Measurements from ENCODE around the gene KCMF1.

KCMF1 gene

GRCh38 chr2:85091838-85092237 lies 120.9 kb downstream of the KCMF1 start:
- Histone ChIP-seq H3K27ac (ENCODE audit: low read depth, low read length) (no peak overlapping the region), H3K4me3 (ENCODE audit: low read depth in 1 of 5, low read length in 5 of 5) (no peak overlapping the region), H3K9ac (ENCODE audit: low read length in 5 of 5) (no peak overlapping the region), H3K27me3 (ENCODE audit: control insufficient read depth in 5 of 5, insufficient read depth in 4 of 5, low read length in 5 of 5) (peaks cover 0 to 8% (median 0%) of the 10 kb centered on the region in 5 donors), H3K4me1 (ENCODE audit: control insufficient read depth in 5 of 5, insufficient read depth in 5 of 5, low read length in 5 of 5) (no peaks in the 10 kb centered on the region), H3K36me3 (ENCODE audit: control insufficient read depth in 5 of 5, insufficient read depth in 5 of 5, low read length in 5 of 5) (no peaks in the 10 kb centered on the region), H3K9me3 (ENCODE audit: control insufficient read depth in 5 of 5, low read length in 5 of 5) (peaks cover 0 to 5% (median 0%) of the 10 kb centered on the region in 5 donors)

DNA sequence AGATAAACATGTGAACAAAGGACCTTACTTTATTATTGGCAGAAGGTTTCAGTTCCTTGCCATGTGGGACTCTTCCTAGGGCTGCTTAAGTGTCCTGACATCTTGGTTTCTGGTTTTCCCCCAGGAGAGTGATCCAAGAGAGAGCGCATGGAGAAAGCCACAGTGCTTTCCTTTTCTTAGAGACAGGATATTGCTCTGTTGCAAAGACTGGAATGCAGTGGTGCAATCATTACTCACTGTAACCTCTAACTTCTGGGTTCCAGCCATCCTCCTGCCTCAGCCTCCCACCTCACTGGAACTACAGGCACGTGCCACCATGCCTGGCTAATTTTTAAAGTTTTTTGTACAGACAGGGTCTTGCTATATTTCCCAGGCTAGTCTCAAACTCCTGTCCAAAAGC lies 124.1 kb downstream of the KCMF1 start:
- H3K27ac ChIP-seq (ENCODE audit: low read depth, low read length), result no peak overlapping the region
- no peak overlapping the region for H3K9ac ChIP-seq (ENCODE audit: low read length in 5 of 5)
- no peak overlapping the region for H3K4me3 ChIP-seq (ENCODE audit: low read depth in 1 of 5, low read length in 5 of 5)
- no peaks in the 10 kb centered on the region for H3K36me3 ChIP-seq (ENCODE audit: control insufficient read depth in 5 of 5, insufficient read depth in 5 of 5, low read length in 5 of 5)
- peaks cover 0 to 5% (median 0%) of the 10 kb centered on the region in 5 donors for H3K9me3 ChIP-seq (ENCODE audit: control insufficient read depth in 5 of 5, low read length in 5 of 5)
- H3K27me3 ChIP-seq (ENCODE audit: control insufficient read depth in 5 of 5, insufficient read depth in 4 of 5, low read length in 5 of 5), result no peaks in the 10 kb centered on the region
- H3K4me1 ChIP-seq (ENCODE audit: control insufficient read depth in 5 of 5, insufficient read depth in 5 of 5, low read length in 5 of 5), result no peaks in the 10 kb centered on the region

DNA sequence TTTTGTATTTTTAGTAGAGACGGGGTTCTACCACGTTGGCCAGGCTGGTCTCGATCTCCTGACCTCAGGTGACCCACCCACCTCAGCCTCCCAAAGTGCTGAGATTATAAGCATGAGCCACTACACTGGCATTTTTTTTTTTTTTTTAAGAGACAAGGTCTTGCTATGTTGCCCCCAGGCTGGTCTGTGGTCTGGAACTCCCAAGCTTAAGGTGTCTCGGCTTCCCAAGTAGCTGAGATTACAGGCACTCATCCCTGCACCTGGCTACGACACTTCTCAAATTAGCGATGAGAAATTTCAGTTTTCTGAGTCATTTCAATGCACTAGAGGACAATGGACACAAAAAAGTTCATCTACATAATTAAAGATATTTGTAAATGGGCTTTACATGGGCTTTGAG lies 125.7 kb downstream of the KCMF1 start:
- Histone ChIP-seq H3K4me3 (ENCODE audit: low read depth in 1 of 5, low read length in 5 of 5) (no peak overlapping the region), H3K4me1 (ENCODE audit: control insufficient read depth in 5 of 5, insufficient read depth in 5 of 5, low read length in 5 of 5) (no peaks in the 10 kb centered on the region), H3K27me3 (ENCODE audit: control insufficient read depth in 5 of 5, insufficient read depth in 4 of 5, low read length in 5 of 5) (no peaks in the 10 kb centered on the region), H3K9ac (ENCODE audit: low read length in 5 of 5) (no peak overlapping the region), H3K36me3 (ENCODE audit: control insufficient read depth in 5 of 5, insufficient read depth in 5 of 5, low read length in 5 of 5) (no peaks in the 10 kb centered on the region), H3K9me3 (ENCODE audit: control insufficient read depth in 5 of 5, low read length in 5 of 5) (peaks cover 0 to 5% (median 0%) of the 10 kb centered on the region in 5 donors), H3K27ac (ENCODE audit: low read depth, low read length) (no peak overlapping the region)

DNA sequence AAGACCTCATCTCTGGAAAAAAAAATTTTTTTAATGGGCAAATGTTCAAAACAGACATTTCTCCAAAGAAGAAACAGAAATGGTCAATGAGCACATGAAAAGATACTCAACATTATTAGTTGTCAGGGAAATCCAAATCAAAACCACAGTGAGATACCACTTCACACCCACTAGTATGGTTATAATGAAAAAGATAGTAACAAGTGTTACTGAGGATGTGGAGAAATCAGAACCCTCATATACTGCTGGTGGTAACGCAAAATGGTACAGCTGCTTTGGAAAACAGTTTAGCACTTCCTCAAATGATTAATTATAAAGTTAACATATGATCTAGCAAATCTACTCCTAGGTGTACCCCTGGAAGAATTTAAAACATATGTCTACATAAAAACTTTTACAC lies 133.3 kb downstream of the KCMF1 start:
- Histone ChIP-seq H3K36me3 (ENCODE audit: control insufficient read depth in 5 of 5, insufficient read depth in 5 of 5, low read length in 5 of 5) (no peaks in the 10 kb centered on the region), H3K27me3 (ENCODE audit: control insufficient read depth in 5 of 5, insufficient read depth in 4 of 5, low read length in 5 of 5) (no peaks in the 10 kb centered on the region), H3K9me3 (ENCODE audit: control insufficient read depth in 5 of 5, low read length in 5 of 5) (no peaks in the 10 kb centered on the region), H3K4me3 (ENCODE audit: low read depth in 1 of 5, low read length in 5 of 5) (no peak overlapping the region), H3K27ac (ENCODE audit: low read depth, low read length) (no peak overlapping the region), H3K9ac (ENCODE audit: low read length in 5 of 5) (no peak overlapping the region), H3K4me1 (ENCODE audit: control insufficient read depth in 5 of 5, insufficient read depth in 5 of 5, low read length in 5 of 5) (peaks cover 0 to 5% (median 0%) of the 10 kb centered on the region in 5 donors)

DNA sequence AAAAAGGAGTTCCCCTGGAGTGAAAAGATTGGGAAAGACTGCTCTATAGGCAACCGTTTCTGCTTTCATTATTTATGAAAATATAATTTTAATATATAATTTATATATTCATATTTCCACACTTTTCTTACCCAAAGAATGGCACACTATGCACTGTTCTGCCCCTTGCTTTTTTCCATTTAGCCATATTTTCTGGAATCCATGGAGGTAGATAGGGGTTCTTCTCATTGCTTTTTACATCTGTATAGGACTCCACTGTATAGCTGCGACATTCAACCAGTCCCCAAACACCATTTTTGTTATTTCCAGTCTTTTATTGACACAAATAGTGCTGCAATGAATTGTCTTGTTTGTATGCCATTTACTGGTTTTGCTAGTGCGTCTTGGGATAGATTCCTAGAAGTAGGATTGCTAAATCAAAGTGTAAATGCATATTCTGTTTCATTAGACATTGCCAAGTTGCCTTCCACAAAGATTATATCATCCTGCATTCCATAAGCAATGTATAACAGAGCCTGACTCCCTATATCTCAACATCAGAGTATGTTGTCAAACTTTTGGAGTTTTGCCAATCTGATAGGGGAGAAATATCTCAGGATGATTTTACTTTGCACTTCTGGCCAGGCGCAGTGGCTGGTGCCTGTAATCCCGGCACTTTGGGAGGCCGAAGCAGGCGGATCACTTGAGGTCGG lies 135.7 kb downstream of the KCMF1 start:
- no peak overlapping the region for H3K9ac ChIP-seq (ENCODE audit: low read length in 5 of 5)
- no peak overlapping the region for H3K4me3 ChIP-seq (ENCODE audit: low read depth in 1 of 5, low read length in 5 of 5)
- H3K36me3 ChIP-seq (ENCODE audit: control insufficient read depth in 5 of 5, insufficient read depth in 5 of 5, low read length in 5 of 5), result no peaks in the 10 kb centered on the region
- H3K27me3 ChIP-seq (ENCODE audit: control insufficient read depth in 5 of 5, insufficient read depth in 4 of 5, low read length in 5 of 5), result no peaks in the 10 kb centered on the region
- H3K27ac ChIP-seq (ENCODE audit: low read depth, low read length), result no peak overlapping the region
- no peaks in the 10 kb centered on the region for H3K9me3 ChIP-seq (ENCODE audit: control insufficient read depth in 5 of 5, low read length in 5 of 5)
- peaks cover 0 to 5% (median 0%) of the 10 kb centered on the region in 5 donors for H3K4me1 ChIP-seq (ENCODE audit: control insufficient read depth in 5 of 5, insufficient read depth in 5 of 5, low read length in 5 of 5)

Measured in subcutaneous abdominal adipose tissue (tissue), 5 donors.